HG03135 (cell line): ENCODE data around the gene RALGAPA1.
"Not testable (repeated sequence)": the region's sequence is repeated elsewhere in the genome, so short reads cannot be mapped to it uniquely, and the experiment has no call there.

ENCODE experiments used
- ATAC-seq: cut with Tn5 transposase; IDR thresholded peaks from one replicate; pipeline ENCODE4 v1.9.1; 2021; ENCODE audit warnings: mild to moderate bottlenecking, moderate library complexity; ENCODE audit not compliant: unreplicated experiment

Gene RALGAPA1

DNA sequence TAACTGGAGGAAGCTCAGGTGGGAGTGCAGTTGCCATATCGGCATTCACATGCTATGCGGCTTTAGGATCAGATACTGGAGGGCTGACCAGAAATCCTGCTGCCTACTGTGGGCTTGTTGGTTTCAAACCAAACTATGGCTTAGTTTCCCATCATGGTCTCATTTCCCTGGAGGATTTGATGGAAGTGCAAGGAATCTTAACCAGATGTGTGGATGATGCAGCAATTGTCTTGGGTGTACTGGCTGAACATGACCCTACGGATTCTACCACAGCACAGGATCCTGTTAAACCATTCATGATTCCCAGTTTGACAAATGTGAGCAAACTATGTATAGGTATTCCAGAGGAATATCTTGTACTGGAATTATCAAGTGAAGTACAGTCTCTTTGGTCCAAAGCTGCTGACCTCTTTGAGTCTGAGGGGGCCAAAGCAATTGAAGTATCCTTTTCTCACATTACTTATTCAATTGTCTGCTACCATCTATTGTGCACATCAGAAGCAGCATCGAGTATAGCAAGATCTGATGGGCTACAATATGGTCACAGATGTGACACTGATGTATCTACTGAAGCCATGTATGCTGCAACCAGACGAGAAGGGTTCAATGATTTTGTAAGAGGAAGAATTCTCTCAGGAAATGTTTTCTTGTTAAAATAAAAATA is 42.9 kb downstream of the RALGAPA1 start:
- ATAC-seq = no peak

DNA sequence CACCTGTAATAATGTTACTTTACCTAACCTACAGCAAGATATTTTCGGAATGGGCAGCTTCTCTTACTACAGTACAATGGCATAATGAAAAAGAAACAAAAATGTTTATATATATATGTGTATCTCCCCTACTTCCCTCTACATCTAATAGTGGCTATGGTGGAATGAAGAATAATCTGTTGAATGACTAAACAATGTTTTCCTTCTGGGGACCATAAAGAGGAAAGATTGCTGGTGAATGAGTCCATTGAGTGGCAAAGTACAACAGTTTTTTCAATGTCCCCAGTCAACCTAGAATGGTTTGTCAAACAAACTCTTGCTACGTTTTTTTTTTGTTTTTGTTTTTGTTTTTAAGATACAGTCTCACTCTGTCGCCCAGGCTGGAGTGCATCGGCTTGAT is 47.2 kb downstream of the RALGAPA1 start:
- ATAC-seq = no peak

- no peak for ATAC-seq
Observed at GRCh38 chr14:35760143-35760542, 49.0 kb downstream of the RALGAPA1 start.

- no peak for ATAC-seq
Observed at GRCh38 chr14:35758523-35759129, 50.5 kb downstream of the RALGAPA1 start.

- no peak for ATAC-seq
Observed at GRCh38 chr14:35754671-35755070, 54.4 kb downstream of the RALGAPA1 start.

DNA sequence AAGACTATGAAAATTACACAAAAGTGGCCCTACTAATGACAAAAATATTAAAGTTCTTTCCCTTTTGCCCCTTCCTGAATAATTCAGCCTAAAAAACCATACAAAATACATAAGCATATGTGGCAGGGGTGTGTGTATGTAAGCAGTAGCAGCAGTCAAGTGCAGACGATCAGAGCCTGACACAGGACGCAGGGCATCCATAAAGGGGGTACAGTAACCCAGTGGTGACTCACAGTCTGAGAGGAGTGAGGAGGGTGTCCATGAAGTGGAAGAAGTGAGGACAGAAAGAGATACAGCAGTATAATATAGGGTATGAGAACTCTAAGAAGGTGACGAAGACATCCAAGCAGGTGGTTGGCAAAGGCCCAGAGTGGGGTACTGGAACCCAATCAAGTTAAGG is 56.7 kb downstream of the RALGAPA1 start:
- ATAC-seq = no peak

DNA sequence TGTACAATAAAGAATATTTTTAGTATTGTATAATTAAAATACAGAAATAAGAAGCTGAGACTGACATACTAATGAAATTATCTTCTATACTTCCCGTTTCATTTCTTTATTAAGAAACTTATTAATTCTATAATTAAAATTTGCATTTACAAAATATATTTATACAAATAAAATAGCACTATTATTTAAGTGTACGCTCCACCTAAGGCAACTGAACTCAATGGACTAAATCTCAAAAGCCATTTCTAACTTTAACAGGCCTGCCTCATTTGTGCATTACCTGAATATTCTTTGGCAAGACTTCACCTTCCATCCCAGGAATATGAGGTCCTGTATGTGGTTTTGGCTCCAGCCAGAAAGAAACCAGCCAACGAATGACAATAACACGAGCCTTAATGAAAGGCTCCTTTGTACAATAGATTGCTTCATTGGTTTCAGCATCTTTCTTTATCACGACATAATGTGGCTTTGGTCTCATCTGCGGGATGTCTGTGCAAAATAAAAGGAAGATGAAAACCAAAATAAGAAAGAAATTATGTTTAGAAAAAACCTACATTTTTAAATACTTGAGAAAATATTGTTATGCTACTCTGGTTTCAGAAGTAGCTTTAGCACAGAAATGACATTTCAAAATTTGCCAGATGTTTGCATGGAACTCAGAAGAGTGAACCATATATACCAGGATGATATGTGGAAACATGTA is 58.7 kb downstream of the RALGAPA1 start:
- ATAC-seq = no peak

DNA sequence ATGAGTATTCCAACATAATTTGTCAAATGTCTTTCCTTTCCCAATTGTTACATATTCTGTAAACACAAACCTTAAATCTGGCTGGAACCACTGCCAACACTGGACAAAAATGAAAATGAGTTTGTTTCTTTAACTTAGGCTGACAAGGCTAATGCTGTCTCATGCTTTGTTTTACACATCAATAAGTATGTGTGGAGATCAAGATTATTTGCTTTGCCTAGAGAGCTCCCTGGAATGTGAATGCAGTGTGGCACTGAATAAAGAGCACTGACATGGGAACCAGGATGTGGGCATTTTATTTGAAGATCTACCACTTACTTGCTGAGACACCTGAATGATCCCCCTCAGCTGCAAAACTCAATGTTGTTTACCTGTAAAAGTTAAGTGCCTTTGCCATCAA is 61.7 kb downstream of the RALGAPA1 start:
- no peak for ATAC-seq

DNA sequence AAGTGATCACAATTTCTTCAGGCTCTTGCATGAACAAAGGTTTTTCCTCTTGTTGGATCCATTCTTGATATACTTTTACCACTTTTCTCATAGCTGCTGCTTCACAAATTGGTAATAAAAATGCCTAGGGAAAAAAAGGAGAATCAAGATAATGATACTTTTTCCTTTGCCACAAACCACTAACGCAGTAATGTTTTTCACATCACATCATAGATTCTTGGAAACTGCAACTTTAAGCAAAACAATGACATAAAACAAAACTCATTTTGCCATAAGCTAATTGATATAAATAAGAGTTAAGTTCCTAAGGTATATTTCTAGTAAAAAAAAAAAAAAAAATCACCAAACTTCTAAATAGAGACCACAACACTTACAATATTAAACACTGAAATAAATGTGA is 66.7 kb downstream of the RALGAPA1 start:
- no peak for ATAC-seq

GRCh38 chr14:35742032-35742371 is 67.1 kb downstream of the RALGAPA1 start:
- ATAC-seq = no peak

DNA sequence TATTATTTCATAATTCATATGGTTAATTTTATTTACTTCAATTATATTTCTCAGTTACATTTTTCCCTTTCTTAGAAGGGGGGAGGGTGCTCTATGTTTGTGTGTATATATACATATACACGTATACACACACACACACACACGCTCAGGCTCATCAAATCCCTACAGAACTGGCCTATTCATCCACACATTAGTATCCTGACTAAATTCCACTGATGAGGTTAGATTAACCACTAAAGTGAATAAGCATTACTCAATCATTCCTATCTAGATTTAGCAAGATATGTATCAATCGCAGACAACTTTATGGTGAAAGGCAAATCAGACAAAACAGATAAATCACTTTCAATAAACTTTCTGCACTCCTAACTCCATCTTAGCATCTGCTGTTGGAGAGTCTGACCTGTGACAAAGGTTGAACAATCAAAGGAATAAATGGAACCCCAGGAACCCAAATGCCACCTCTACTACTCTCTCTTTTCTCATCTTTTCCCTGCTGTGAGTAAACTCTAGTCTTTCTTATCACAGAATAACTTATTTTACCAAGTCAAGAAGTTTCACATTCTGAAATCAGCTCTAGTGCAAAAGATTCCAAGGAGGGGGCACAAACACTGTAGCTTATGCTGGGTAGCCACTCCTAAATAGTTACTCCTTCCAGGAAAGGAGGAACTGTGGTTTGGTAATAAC is 67.6 kb downstream of the RALGAPA1 start:
- no peak for ATAC-seq

- no peak for ATAC-seq
Observed at GRCh38 chr14:35740215-35740614, 68.9 kb downstream of the RALGAPA1 start.

- ATAC-seq = not testable (repeated sequence)
Observed at GRCh38 chr14:35735163-35735562, 73.9 kb downstream of the RALGAPA1 start.

DNA sequence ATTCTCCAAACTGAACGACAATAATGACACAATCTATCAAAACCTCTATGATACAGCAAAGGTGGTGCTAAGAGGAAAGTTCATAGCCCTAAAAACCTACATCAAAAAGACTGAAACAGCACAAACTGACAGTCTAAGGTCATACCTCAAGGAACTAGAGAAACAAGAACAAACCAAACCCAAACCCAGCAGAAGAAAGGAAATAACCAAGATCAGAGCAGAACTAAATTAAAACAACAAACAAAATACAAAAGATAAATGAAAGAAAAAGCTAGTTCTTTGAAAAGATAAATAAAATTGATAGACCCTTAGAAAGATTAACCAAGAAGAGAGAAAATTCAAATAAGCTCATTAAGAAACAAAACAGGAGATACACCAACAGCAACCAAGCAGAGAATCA is 75.6 kb downstream of the RALGAPA1 start:
- not testable (repeated sequence) for ATAC-seq

DNA sequence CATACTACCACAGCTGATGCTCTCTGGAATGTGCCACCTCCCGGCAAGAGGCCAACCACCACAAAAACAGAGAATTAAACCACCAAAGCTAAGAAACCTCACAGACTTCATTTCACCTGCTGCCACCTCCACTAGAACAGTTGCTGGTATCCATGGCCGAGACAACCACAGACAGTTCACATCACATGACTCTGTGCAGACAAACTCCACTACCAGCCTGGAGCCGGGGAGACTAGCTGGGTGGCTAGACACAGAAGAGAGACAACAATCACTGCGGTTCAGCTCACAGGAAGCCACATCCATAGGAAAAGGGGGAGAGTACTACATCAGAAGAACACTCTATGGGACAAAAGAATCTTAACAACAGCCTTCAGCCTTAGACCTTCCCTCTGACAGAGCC is 78.2 kb downstream of the RALGAPA1 start:
- ATAC-seq = no peak

DNA sequence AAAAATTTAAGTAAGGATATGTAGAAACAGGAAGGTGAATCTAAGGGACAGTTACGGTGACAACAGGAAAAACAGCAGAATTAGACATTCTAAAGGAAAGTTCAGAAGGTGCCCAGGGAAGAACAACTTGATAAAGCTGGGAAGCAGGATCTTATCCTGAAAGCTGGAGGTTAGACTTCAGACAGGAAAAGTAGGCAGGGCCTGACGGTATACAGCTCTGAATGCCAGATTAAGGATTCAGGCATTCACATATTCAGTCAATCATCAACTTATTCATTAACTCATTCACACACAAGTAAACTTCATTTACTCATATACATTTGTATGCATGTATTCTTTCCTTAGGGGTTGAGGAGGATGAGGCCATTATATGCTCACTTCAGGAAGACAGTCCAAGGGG is 81.3 kb downstream of the RALGAPA1 start:
- ATAC-seq = no peak

GRCh38 chr14:35725930-35726329 is 83.2 kb downstream of the RALGAPA1 start:
- no peak for ATAC-seq

- ATAC-seq = no peak
Observed at GRCh38 chr14:35715079-35715478, 94.0 kb downstream of the RALGAPA1 start.

DNA sequence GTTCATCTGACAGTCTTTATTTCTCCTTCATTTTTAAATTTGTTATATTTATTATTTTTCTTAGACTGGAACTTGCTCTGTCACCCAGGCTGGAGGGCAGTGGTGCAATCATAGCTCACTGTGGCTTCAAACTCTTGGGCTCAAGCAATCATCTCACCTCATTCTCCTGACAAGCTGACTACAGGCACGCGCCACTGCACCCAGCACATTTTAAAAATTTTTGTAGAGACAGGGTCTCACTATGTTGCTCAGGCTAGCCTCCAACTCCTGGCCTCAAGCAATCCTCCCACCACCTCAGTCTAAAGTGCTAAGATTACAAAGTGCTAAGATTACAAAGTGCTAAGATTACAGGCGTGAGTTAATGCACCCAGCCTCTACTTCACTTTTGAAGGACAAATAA is 96.6 kb downstream of the RALGAPA1 start:
- ATAC-seq = no peak

DNA sequence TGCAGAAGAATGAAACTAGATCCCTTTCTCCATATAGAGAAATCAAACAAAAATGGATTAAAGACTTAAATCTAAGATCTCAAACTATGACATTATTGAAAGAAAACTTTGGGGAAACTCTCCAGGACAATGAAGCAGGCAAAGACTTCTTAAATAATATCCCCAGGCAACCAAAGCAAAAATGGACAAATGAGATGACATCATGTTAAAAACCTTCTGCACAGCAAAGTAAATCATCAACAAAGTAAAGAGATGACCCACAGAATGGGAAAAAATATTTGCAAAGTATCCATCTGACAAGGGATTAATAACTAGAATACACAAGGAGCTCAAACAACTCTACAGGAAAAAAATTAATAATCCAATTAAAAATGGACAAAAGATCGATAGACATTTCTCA is 101.0 kb downstream of the RALGAPA1 start:
- no peak for ATAC-seq

DNA sequence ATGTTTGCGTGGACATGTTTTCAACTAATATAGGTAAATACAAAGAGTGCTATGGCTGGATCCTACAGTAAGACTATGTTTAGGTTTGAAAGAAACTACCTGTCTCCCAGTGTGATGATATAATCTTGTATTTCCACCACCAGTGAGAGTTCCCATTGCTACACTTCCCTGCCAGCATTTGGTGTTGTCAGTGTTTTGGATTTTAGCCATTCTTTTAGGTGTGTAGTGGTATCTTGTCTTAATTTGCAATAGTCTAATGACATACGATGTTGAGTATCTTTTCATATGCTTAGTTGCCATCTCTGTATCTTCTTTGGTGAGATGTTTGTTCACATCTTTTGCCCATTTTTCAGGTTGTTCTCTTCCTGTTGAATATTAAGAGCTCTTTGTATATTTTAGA is 103.5 kb downstream of the RALGAPA1 start:
- no peak for ATAC-seq
